Parathyroid adenoma (tissue), 2 donors: ENCODE results near the gene FAM240A.
A peak's percentile ranks its signal among the peaks of the same experiment; 100 is the strongest.

ENCODE experiments used
- H2AFZ ChIP-seq: fragments of 300-600 bp; sonication (generic); one replicate; pipeline ENCODE4 v1.7.0; 2017; ENCODE audit warnings: antibody characterized with exemption, mild to moderate bottlenecking
- H3K27ac ChIP-seq: fragments of 300-600 bp; sonication (generic); one replicate; pipeline ENCODE4 v1.7.0; 2017
- H3K27me3 ChIP-seq: fragments of 300-600 bp; sonication (generic); one replicate; pipeline ENCODE4 v1.7.0; 2017; ENCODE audit warnings: low read length; ENCODE audit not compliant: control insufficient read depth, insufficient read depth
- H3K36me3 ChIP-seq: fragments of 300-600 bp; sonication (generic); one replicate; pipeline ENCODE4 v1.7.0; 2017; ENCODE audit warnings: low read length; ENCODE audit not compliant: control insufficient read depth, insufficient read depth
- H3K4me1 ChIP-seq: fragments of 300-600 bp; sonication (generic); one replicate; pipeline ENCODE4 v1.7.0; 2017; ENCODE audit warnings: control low read depth
- H3K4me2 ChIP-seq: fragments of 300-600 bp; sonication (generic); one replicate; pipeline ENCODE4 v1.7.0; 2017; ENCODE audit warnings: low read length
- H3K4me3 ChIP-seq: fragments of 300-600 bp; sonication (generic); one replicate; pipeline ENCODE4 v1.7.0; 2017; ENCODE audit warnings: low read depth, low read length
- H3K79me2 ChIP-seq: fragments of 300-600 bp; sonication (generic); one replicate; pipeline ENCODE4 v1.7.0; 2017; ENCODE audit warnings: control low read depth
- H3K9ac ChIP-seq: fragments of 300-600 bp; sonication (generic); one replicate; pipeline ENCODE4 v1.7.0; 2017; ENCODE audit warnings: mild to moderate bottlenecking
- H3K9me3 ChIP-seq: fragments of 300-600 bp; sonication (generic); one replicate; pipeline ENCODE4 v1.7.0; 2017; ENCODE audit warnings: low read length; ENCODE audit not compliant: control insufficient read depth
- TF ChIP-seq, protein P1 (sequence below): fragments of 300-600 bp; sonication (generic); IDR thresholded peaks from one replicate; pipeline ENCODE4 v1.7.0; 2017; ENCODE audit warnings: antibody characterized with exemption, mild to moderate bottlenecking
- donor health status: primary hyperparathyroidism.

Gene FAM240A

DNA sequence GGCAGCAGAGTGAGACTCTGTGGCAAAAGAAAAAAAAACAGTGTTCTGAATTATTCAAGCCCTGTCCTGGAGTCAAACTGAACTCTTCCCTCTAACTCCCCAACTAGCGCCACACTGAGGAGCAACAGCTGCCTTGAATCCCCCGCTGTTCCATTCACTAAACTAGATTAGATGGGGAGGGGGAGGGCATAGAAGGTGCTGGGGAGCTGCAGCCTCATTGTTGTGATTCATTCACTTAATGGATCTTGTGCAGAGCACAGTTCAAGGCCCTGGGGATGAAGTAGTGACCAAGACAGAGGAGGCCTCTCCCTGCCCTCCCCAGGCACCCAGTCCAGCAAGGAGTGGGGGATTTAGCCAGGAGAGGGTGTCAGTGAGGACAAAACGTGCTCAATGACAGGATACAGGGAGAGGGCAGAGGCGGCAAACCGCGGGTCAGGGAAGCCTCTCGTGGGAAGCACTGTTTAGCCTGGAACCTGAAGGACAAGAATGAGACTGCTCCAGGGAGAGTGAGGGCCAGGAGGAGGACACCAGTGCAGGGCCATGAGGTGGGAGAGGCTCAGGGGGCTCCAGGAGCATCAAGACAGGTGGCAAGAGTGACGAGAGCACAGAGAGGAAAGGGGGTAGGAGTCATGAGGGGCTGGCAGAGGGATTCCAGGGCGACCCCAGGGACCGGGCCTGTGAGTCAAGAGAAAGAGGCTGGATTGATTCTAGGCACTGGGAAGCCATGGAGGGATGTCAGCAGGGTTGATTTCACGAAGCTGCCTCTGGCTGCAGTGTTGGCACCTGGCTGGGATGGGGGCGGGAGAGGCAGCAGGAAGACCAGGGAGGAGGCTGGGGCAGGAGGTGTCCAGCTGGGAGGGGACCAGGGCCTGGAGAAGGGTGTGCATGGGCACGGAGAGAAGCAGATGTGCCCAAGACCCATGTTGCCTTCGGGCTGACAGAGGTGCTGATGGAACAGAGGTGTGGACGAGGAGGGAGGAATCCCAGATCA is 49.7 kb downstream of the FAM240A start:
- H2AFZ ChIP-seq: peak overlapping the region; percentile 67
- H3K79me2 ChIP-seq: no peaks in the 10 kb centered on the region
- H3K9ac ChIP-seq: no peak overlapping the region
- TF ChIP-seq, protein P1, sequence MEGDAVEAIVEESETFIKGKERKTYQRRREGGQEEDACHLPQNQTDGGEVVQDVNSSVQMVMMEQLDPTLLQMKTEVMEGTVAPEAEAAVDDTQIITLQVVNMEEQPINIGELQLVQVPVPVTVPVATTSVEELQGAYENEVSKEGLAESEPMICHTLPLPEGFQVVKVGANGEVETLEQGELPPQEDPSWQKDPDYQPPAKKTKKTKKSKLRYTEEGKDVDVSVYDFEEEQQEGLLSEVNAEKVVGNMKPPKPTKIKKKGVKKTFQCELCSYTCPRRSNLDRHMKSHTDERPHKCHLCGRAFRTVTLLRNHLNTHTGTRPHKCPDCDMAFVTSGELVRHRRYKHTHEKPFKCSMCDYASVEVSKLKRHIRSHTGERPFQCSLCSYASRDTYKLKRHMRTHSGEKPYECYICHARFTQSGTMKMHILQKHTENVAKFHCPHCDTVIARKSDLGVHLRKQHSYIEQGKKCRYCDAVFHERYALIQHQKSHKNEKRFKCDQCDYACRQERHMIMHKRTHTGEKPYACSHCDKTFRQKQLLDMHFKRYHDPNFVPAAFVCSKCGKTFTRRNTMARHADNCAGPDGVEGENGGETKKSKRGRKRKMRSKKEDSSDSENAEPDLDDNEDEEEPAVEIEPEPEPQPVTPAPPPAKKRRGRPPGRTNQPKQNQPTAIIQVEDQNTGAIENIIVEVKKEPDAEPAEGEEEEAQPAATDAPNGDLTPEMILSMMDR: no peak
- no peaks in the 10 kb centered on the region for H3K36me3 ChIP-seq
- H3K27ac ChIP-seq: peak overlapping the region; percentile 59
- no peak overlapping the region for H3K4me2 ChIP-seq
- H3K4me3 ChIP-seq: no peak overlapping the region
- no peaks in the 10 kb centered on the region for H3K27me3 ChIP-seq
- H3K9me3 ChIP-seq: no peaks in the 10 kb centered on the region
- H3K4me1 ChIP-seq: peaks cover 28% of the 10 kb centered on the region

DNA sequence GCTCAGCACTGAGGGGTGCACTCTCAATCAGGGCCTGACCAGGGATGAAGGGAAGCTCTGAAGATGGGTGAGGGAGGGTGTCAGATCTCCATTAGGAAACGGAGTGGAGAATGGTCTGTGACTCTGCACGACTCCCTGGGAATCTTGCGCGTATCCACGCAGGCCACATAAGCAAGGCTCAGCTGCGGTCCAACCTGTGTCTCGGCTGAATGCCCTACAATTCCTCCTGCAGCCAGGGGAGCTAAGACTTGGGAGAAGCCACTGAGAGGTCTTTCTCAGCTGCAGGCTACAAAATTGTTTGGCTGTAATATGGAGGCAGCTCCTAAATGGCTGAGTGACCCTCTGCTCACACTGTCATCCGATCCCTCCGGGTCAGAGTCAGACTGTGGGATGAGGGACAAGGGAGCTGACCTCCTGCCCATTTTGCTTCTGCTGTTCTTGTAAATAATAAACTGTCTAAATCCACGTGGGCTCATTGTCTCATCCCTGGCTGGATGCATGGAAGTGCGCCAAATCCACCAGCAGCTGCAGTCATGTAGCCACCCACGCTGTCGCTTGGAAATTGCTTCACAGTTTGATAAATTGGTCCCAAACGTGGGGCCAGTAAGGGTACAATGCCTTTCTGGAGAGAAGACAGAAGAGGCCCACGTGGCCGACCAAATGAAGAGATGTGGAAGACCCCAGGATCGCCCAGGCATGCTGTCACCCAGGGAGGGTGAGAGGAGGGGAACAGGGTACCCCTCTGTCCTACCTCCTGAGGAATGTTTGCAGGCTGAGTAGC is 50.6 kb downstream of the FAM240A start:
- Histone ChIP-seq H3K4me1 (peaks cover 28% of the 10 kb centered on the region), H3K9ac (no peak overlapping the region), H3K27me3 (no peaks in the 10 kb centered on the region), H3K4me3 (no peak overlapping the region), H3K36me3 (no peaks in the 10 kb centered on the region), H3K79me2 (no peaks in the 10 kb centered on the region), H3K27ac (peak overlapping the region; percentile 59), H3K9me3 (no peaks in the 10 kb centered on the region), H2AFZ (peak overlapping the region; percentile 67), H3K4me2 (no peak overlapping the region)
- TF ChIP-seq, protein P1: no peak

DNA sequence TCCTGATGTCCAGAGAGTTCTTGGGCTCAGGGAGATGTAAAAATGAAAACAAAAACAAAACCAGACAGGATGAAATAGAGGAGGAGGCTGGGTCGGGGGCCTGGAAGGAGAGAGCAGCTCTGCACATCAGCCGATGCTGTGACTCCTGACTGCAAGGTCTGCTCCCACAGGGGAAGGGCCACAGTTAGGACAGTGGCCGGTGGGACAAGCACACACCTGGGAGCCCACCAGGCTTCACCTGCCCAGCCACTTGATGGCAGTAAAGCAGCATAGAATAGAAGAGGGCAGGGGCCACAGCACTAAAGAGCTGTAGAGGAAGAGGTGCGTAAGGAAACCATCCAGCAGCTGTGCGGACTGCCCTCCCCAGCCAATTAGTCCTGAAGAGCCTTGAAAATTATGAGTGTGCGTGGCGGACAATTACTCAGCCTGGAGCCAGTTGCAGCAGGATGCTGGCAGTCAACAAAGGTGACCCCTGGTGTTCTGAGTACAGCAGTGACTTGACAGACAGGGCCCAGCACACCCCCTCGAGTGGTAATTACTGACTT is 51.3 kb downstream of the FAM240A start:
- Histone ChIP-seq H3K9ac (no peak overlapping the region), H2AFZ (no peak overlapping the region), H3K36me3 (no peaks in the 10 kb centered on the region), H3K4me3 (no peak overlapping the region), H3K4me1 (peaks cover 28% of the 10 kb centered on the region), H3K9me3 (no peaks in the 10 kb centered on the region), H3K79me2 (no peaks in the 10 kb centered on the region), H3K27ac (peak overlapping the region; percentile 59), H3K27me3 (no peaks in the 10 kb centered on the region), H3K4me2 (no peak overlapping the region)
- TF ChIP-seq, protein P1: no peak

DNA sequence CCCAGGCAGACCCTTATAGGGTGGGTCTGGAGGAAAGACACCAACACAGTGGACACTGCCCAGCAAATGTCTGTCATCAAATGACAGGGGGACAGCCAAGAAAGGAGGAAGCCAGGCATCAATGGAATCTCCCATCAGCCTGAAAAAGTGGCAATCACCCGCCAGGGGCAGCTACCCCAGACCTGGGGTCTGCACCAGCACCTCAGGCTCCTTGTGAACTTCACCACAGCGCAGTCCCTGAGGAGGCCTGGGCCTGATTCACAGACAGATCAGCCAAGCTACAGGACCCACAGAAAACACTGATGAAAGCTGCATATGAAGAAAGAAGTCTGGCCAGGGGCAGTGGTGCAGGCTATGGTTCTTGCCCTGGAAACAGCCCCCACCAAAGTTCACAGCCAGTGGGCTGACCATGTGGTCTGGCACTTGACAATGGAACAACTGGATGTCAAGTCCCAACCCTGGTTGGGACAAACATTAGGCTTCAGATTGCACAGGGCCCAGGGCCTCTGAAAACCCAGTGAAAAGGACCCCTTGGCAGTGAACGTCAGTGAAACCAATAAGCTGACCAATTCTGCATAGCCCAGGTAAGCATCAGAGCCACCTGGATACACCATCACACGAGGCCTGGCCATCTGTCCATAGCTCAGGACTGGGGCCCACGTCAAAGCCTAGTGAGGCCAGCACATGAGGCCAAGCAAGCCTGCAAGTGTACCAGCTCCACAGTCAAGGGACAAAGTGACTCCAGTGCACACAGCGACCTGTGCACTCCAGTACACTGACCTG is 52.1 kb downstream of the FAM240A start:
- no peaks in the 10 kb centered on the region for H3K79me2 ChIP-seq
- TF ChIP-seq, protein P1: no peak
- no peaks in the 10 kb centered on the region for H3K36me3 ChIP-seq
- no peak overlapping the region for H3K9ac ChIP-seq
- H3K9me3 ChIP-seq: no peaks in the 10 kb centered on the region
- no peak overlapping the region for H3K4me3 ChIP-seq
- H2AFZ ChIP-seq: no peak overlapping the region
- no peak overlapping the region for H3K4me2 ChIP-seq
- H3K27ac ChIP-seq: no peak overlapping the region
- peaks cover 28% of the 10 kb centered on the region for H3K4me1 ChIP-seq
- H3K27me3 ChIP-seq: no peaks in the 10 kb centered on the region
